ENCODE results near the gene RBM12. TPM values are rescaled to one million over a fixed set of nuclear protein-coding genes. Genes with fewer than 3 reads are reported as not detected.
"Not testable (repeated sequence)": the region's sequence is repeated elsewhere in the genome, so short reads cannot be mapped to it uniquely, and the experiment has no call there.

Gene RBM12
- total and polyA plus RNA-seq, 8 donors = 6.2 to 46.7 (median 23.9) TPM

GRCh38 chr20:35695978-35696377, 31.3 kb upstream of the RBM12 start:
- H3K4me3 ChIP-seq = no peak overlapping the region
- peaks cover 0 to 20% (median 0%) of the 10 kb centered on the region in 3 donors for H3K36me3 ChIP-seq
- H3K4me1 ChIP-seq = peaks cover 0 to 15% (median 6%) of the 10 kb centered on the region in 3 donors
- no peaks in the 10 kb centered on the region for H3K27me3 ChIP-seq
- ATAC-seq (no peak), DNase-seq (no peak), FAIRE-seq (no peak)
- no peak overlapping the region for H3K27ac ChIP-seq
- TF ChIP-seq, protein P1, sequence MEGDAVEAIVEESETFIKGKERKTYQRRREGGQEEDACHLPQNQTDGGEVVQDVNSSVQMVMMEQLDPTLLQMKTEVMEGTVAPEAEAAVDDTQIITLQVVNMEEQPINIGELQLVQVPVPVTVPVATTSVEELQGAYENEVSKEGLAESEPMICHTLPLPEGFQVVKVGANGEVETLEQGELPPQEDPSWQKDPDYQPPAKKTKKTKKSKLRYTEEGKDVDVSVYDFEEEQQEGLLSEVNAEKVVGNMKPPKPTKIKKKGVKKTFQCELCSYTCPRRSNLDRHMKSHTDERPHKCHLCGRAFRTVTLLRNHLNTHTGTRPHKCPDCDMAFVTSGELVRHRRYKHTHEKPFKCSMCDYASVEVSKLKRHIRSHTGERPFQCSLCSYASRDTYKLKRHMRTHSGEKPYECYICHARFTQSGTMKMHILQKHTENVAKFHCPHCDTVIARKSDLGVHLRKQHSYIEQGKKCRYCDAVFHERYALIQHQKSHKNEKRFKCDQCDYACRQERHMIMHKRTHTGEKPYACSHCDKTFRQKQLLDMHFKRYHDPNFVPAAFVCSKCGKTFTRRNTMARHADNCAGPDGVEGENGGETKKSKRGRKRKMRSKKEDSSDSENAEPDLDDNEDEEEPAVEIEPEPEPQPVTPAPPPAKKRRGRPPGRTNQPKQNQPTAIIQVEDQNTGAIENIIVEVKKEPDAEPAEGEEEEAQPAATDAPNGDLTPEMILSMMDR (IDR thresholded peaks at IDR 0.05) = no peak
- intact Hi-C loops (cut with DNase I) = no loop called here
- 93 to 95% methylated on average over 4 of the region's 4 CpGs for WGBS, 2 donors
- no peaks in the 10 kb centered on the region for H3K9me3 ChIP-seq

GRCh38 chr20:35695245-35695749, 30.6 kb upstream of the RBM12 start:
- FAIRE-seq (no peak), DNase-seq (no peak), ATAC-seq (no peak)
- Histone ChIP-seq H3K4me3 (no peak overlapping the region), H3K27ac (no peak overlapping the region), H3K9me3 (no peaks in the 10 kb centered on the region), H3K36me3 (peaks cover 0 to 26% (median 1%) of the 10 kb centered on the region in 3 donors), H3K4me1 (peaks cover 0 to 10% (median 3%) of the 10 kb centered on the region in 3 donors), H3K27me3 (no peaks in the 10 kb centered on the region)
- WGBS, 2 donors = 43 to 59% methylated on average over 2 of the region's 2 CpGs
- TF ChIP-seq, protein P1 (IDR thresholded peaks at IDR 0.05) = no peak
- intact Hi-C loops (cut with DNase I) = no loop called here

- Histone ChIP-seq H3K9me3 (no peaks in the 10 kb centered on the region), H3K4me3 (no peak overlapping the region), H3K27me3 (no peaks in the 10 kb centered on the region), H3K36me3 (peaks cover 0 to 56% (median 11%) of the 10 kb centered on the region in 3 donors), H3K27ac (no peak overlapping the region), H3K4me1 (no peaks in the 10 kb centered on the region)
- intact Hi-C loops (cut with DNase I) = no loop called here
- 85 to 86% methylated on average over 4 of the region's 4 CpGs for WGBS, 2 donors
- FAIRE-seq = no peak
- ATAC-seq = no peak
- DNase-seq = no peak
- TF ChIP-seq, protein P1 (IDR thresholded peaks at IDR 0.05) = no peak
Measured at GRCh38 chr20:35690265-35690664, 25.6 kb upstream of the RBM12 start.

DNA sequence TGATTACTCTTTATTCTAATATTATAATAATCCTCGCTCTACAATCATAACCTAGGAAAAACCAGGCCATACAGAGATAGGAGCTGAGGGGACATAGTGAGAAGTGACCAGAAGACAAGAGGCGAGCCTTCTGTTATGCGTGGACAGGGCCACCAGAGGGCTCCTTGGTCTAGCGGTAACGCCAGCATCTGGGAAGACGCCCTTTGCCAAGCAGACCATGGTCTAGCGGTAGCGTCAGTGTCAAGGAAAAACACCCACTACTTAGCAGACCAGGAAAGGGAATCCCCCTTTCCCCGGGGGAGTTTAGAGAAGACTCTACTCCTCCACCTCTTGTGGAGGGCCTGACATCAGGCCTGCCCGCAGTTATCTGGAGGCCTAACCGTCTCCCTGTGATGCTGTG, 22.2 kb upstream of the RBM12 start:
- H3K4me3 ChIP-seq; DNase-seq; FAIRE-seq; H3K27ac ChIP-seq; ATAC-seq; H3K9me3 ChIP-seq; H3K27me3 ChIP-seq; intact Hi-C loops (cut with DNase I); H3K4me1 ChIP-seq: not testable (repeated sequence)
- WGBS, 2 donors = 90 to 94% methylated on average over 11 of the region's 11 CpGs
- H3K36me3 ChIP-seq = peaks cover 0 to 45% (median 11%) of the 10 kb centered on the region in 3 donors

GRCh38 chr20:35685368-35685767, 20.7 kb upstream of the RBM12 start:
- ATAC-seq; intact Hi-C loops (cut with DNase I); H3K27ac ChIP-seq; H3K4me1 ChIP-seq; H3K9me3 ChIP-seq; FAIRE-seq; H3K4me3 ChIP-seq; DNase-seq; H3K27me3 ChIP-seq: not testable (repeated sequence)
- WGBS, 2 donors = 95% methylated on average over 9 of the region's 9 CpGs
- H3K36me3 ChIP-seq = peaks cover 0 to 37% (median 10%) of the 10 kb centered on the region in 3 donors

- no peaks in the 10 kb centered on the region for H3K9me3 ChIP-seq
- TF ChIP-seq, protein P1 (IDR thresholded peaks at IDR 0.05) = no peak
- DNase-seq (no peak), ATAC-seq (no peak), FAIRE-seq (no peak)
- no peak overlapping the region for H3K27ac ChIP-seq
- intact Hi-C loops (cut with DNase I) = no loop called here
- no peaks in the 10 kb centered on the region for H3K27me3 ChIP-seq
- no peaks in the 10 kb centered on the region for H3K4me1 ChIP-seq
- peaks cover 0 to 7% (median 2%) of the 10 kb centered on the region in 3 donors for H3K36me3 ChIP-seq
- no peak overlapping the region for H3K4me3 ChIP-seq
- 95 to 98% methylated on average over 1 of the region's 1 CpG for WGBS, 2 donors
Measured at GRCh38 chr20:35681960-35682359, 17.3 kb upstream of the RBM12 start.

Data from pancreas (tissue), 10 donors.